ENCODE results near the gene ZPR1.

The ZPR1 gene

GRCh38 chr11:116729501-116730240 lies 58.2 kb downstream of the ZPR1 start:
- in situ Hi-C loops (cut with MboI; ENCODE audit: low pct_unique_long_range_greater_than_20kb, low sequenced_read_pairs): no loop called here
- DNase-seq: no peak

GRCh38 chr11:116727990-116728389 lies 59.8 kb downstream of the ZPR1 start:
- in situ Hi-C loops (cut with MboI; ENCODE audit: low pct_unique_long_range_greater_than_20kb, low sequenced_read_pairs): no loop called here
- DNase-seq: no peak

- in situ Hi-C loops (cut with MboI; ENCODE audit: low pct_unique_long_range_greater_than_20kb, low sequenced_read_pairs): no loop called here
- DNase-seq: no peak
Observed at GRCh38 chr11:116725434-116726221, 62.2 kb downstream of the ZPR1 start.

GRCh38 chr11:116724813-116725212 lies 63.0 kb downstream of the ZPR1 start:
- in situ Hi-C loops (cut with MboI; ENCODE audit: low pct_unique_long_range_greater_than_20kb, low sequenced_read_pairs): no loop called here
- no peak for DNase-seq
